Kidney capillary endothelial cell (primary cell): ENCODE results near the gene NME2.

Experiments
- DNase-seq: peaks from one replicate; pipeline ENCODE4 v3.0.0-alpha.2; 2018; ENCODE audit warnings: low spot score

Gene NME2

GRCh38 chr17:51203838-51204237 is 37.6 kb downstream of the NME2 start:
- no peak for DNase-seq

GRCh38 chr17:51214920-51215319 is 48.7 kb downstream of the NME2 start:
- DNase-seq, result no peak

- DNase-seq, result no peak
These were observed 51.7 kb downstream of the NME2 start for GRCh38 chr17:51217946-51218345.

GRCh38 chr17:51221322-51221721 is 55.1 kb downstream of the NME2 start:
- no peak for DNase-seq
